Endothelial cell of umbilical vein (primary cell): ENCODE measurements around the gene ALOX15B.
"Not testable (repeated sequence)": the region's sequence is repeated elsewhere in the genome, so short reads cannot be mapped to it uniquely, and the experiment has no call there.

ENCODE experiments used
- CTCF ChIP-seq, 2 donors: IDR thresholded peaks; 1 replicate in 1 of 2; 2 replicates in 1 of 2; pipeline ENCODE4 v1.5.1; 2011; ENCODE audit warnings: low read length in 2 of 2, mild to moderate bottlenecking in 2 of 2, moderate library complexity in 2 of 2, control low read depth in 1 of 2, inconsistent platforms in 1 of 2, low read depth in 1 of 2; ENCODE audit not compliant: insufficient read depth in 1 of 2; ENCODE audit errors: extremely low read depth in 1 of 2
- EZH2 ChIP-seq: IDR thresholded peaks from 2 replicates; pipeline ENCODE4 v1.6.1; 2012; ENCODE audit warnings: borderline replicate concordance, low read depth, mild to moderate bottlenecking, moderate library complexity, low read length, inconsistent platforms; ENCODE audit not compliant: severe bottlenecking
- FOS ChIP-seq: IDR thresholded peaks from 2 replicates; pipeline ENCODE4 v1.6.1; 2011; ENCODE audit warnings: mild to moderate bottlenecking, low read length, moderate library complexity, borderline replicate concordance; ENCODE audit not compliant: insufficient read depth
- GATA2 ChIP-seq: IDR thresholded peaks from 2 replicates; pipeline ENCODE4 v1.7.0; 2011; ENCODE audit warnings: low read depth, mild to moderate bottlenecking, moderate library complexity, mixed read lengths, low read length; ENCODE audit not compliant: insufficient read length, insufficient read depth
- MAX ChIP-seq: IDR thresholded peaks from 2 replicates; pipeline ENCODE4 v1.6.1; 2011; ENCODE audit not compliant: insufficient read depth, insufficient read length
- MYC ChIP-seq: IDR thresholded peaks from one replicate; pipeline ENCODE4 v1.6.1; 2011; ENCODE audit warnings: mild to moderate bottlenecking, low read depth, low read length
- POLR2A ChIP-seq: IDR thresholded peaks from 2 replicates; pipeline ENCODE4 v1.6.1; 2012; ENCODE audit warnings: low read depth, mild to moderate bottlenecking, control low read depth, low read length
- POLR2AphosphoS5 ChIP-seq: IDR thresholded peaks from 2 replicates; pipeline ENCODE4 v1.6.1; 2012; ENCODE audit warnings: low read depth, mild to moderate bottlenecking, control low read depth, low read length, moderate library complexity; ENCODE audit not compliant: insufficient read depth

GRCh38 chr17:8077939-8078338, 39.1 kb downstream of the ALOX15B start:
- TF ChIP-seq MAX; POLR2A; GATA2; CTCF (IDR thresholded peaks at IDR 0.05; ENCODE audit: extremely low read depth in 1 of 2, insufficient read depth in 1 of 2, low read depth in 1 of 2, low read length in 2 of 2); EZH2; MYC; FOS; POLR2AphosphoS5: not testable (repeated sequence)
